Right cardiac atrium (tissue), 5 donors: Measurements from ENCODE around the gene IL27RA. TPM values are rescaled to one million over a fixed set of nuclear protein-coding genes. Genes with fewer than 3 reads are reported as not detected.
A peak's percentile ranks its signal among the peaks of the same experiment; 100 is the strongest.

Experiments used
- ATAC-seq, 2 donors: fragments of 200-7000 bp; cut with Tn5 transposase; one replicate each; pipeline versions ENCODE4 v1.8.0 to v1.9.1; 2020; ENCODE audit warnings: moderate library complexity in 2 of 2, mild to moderate bottlenecking in 1 of 2
- DNase-seq, 3 donors: peaks; one replicate each; pipeline ENCODE4 v3.0.0-alpha.2; 2020
- H3K27ac ChIP-seq: one replicate; pipeline ENCODE4 v1.5.1; 2013; ENCODE audit warnings: mild to moderate bottlenecking, low read length, control low read depth, moderate library complexity
- H3K27me3 ChIP-seq: one replicate; pipeline ENCODE4 v1.6.1; 2013; ENCODE audit not compliant: control insufficient read depth, insufficient read depth
- H3K4me1 ChIP-seq: one replicate; pipeline ENCODE4 v1.6.1; 2013; ENCODE audit warnings: low read length; ENCODE audit not compliant: control insufficient read depth, insufficient read depth
- H3K4me3 ChIP-seq: one replicate; pipeline ENCODE4 v1.5.1; 2013; ENCODE audit warnings: low read length, control low read depth
- H3K9me3 ChIP-seq: one replicate; pipeline ENCODE4 v1.6.1; 2013; ENCODE audit warnings: low read length; ENCODE audit not compliant: control insufficient read depth
- WGBS: extraction: QIAGEN DNeasy Blood & Tissue Kit; methylation state at CpG from one replicate; pipeline ENCODE4 v1.1.7; 2013; 5-methylcytosine and 5-hydroxymethylcytosine counted together
- intact Hi-C, 4 donors: fragments of 100-400 bp; cut with DNase I; formaldehyde crosslinking; loops; one replicate each; pipeline versions ENCODE4 v1.11.0 to v1.14.0; 2022 to 2023
- polyA plus RNA-seq: library from polyadenylated mRNA; stranded (reverse); fragments of 200-250 nt; gene quantifications from one replicate; pipeline ENCODE4 v1.2.3, GENCODE V29; 2013
- total RNA-seq, 4 donors: library from RNA; stranded (reverse); fragmentation: NEBNext Ultra II Directional; extraction: Animal tissue kit (Norgen Biotek cat#: 25700); gene quantifications; one replicate each; pipeline ENCODE4 v1.2.1, GENCODE V29; 2021
- donor health status: healthy with polysubstance abuse.
- donor health status: DM: no; HTN: yes; CAD: no.
- donor health status: DM: no; HTN: no; CAD: no.
- donor health status: DM: no; HTN: yes; CAD: no; lungs with severe emphysema.
- donor health status: DM: yes; HTN: yes; CAD: no.

Gene IL27RA
- total and polyA plus RNA-seq, 5 donors: 3.3 to 4.7 (median 3.5) TPM

DNA sequence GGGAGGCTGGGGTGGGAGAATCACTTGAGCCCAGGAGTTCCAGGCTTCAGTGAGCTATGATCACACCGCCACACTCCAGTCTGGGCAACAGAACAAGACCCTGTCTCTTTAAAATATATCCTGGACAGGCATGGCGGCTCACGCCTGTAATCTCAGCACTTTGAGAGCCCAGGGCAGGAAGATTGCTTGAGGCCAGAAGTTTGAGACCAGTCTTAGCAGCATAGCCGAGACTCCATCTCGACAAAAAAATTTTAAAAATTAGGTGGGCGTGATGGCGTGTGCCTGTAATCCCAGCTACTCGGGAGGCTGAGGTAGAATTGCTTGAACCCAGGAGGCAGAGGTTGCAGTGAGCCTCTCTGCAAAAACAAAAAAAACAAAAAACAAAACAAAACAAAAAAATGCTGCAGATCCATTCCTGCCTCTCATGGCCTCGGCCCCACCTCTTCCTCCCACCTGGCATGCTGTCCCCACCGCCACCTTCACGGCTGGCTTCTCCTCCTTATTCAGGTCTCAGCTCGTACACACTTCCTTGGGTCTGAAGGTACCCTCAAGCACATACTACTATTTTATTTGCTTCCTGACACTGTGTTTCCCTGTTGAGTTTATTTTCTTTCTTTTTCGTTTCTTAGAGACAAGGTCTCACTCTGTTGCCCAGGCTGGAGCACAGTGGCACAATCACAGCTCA lies 30.7 kb upstream of the IL27RA start:
- Histone ChIP-seq H3K27me3 (no peaks in the 10 kb centered on the region), H3K4me1 (peaks cover 7% of the 10 kb centered on the region), H3K27ac (no peak overlapping the region), H3K9me3 (no peaks in the 10 kb centered on the region), H3K4me3 (no peak overlapping the region)
- ATAC-seq (no peak), DNase-seq (peak in 1 of 3 donors; percentile 21)
- WGBS: 80% methylated on average over 13 of the region's 13 CpGs
- intact Hi-C loops: no loop called here

DNA sequence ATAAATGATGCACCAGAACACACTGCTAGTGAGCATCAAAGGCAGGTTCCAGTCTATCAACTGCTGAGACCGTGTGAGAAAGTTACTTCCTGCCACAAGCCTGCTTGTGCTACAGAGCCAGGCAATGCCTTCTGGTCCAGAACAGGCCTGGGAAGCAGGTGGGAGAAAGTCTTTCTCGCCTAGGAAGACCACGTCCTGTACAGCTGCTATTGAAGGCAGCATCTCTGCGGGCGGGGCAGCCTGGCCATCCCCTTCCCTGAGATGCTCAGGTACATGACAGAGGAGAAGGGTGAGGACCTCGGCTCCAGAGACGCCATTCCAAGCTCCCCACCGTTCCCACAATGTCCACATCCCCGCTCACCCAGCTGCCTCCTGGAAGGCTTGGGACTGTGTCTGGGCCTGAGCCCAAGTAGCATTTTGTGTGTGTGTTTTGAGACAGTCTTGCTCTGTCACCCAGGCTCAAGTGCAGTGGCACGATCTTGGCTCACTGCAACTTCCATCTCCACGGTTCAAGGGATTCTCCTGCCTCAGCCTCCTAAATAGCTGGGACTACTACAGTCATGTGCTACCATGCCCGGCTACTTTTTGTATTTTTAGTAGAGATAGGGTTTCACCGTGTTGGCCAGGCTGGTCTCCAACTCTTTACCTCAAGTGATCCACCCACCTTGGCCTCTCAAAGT lies 28.9 kb upstream of the IL27RA start:
- DNase-seq (peak in 1 of 3 donors; percentile 56), ATAC-seq (no peak)
- 57% methylated on average over 13 of the region's 13 CpGs for WGBS
- H3K4me1 ChIP-seq: peaks cover 7% of the 10 kb centered on the region
- no peaks in the 10 kb centered on the region for H3K27me3 ChIP-seq
- H3K4me3 ChIP-seq: no peak overlapping the region
- intact Hi-C loops: no loop called here
- H3K27ac ChIP-seq: peak overlapping the region; percentile 78
- H3K9me3 ChIP-seq: no peaks in the 10 kb centered on the region

DNA sequence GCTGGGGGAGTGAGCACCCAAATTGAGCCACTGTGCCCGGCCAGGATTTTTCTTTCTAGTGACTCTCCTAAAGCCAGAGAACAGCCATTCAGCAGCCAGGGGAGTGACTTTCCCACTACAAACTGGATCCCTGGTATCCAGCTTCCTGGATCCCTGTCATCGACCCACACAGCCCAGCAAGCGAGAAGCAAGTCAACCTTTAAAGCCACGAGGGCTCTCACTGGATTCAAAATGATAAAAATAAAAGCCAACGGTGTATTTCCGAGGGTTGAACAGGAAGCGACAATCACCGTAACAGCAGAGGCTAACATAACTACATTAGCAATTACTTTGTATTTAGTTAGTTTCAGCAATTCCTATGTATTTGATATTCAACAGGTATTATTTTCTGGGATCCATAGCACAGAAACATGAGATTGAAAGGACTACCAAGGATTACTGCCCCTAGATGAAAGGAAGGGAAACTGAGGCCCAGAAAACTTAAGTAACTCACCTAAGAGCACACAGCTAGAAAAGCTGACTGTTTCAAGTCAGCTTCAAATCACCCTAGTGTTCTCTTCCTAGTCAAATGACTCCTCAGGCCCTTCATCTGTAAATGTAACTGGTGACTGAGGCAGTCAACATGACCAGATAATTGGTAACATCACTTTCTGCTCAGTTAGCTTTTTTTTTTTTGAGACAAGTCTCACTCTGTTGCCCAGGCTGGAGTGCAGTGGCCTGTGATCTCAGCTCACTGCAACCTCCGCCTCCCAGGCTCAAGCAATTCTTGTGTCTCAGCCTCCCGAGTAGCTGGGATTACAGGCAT lies 28.1 kb upstream of the IL27RA start:
- Histone ChIP-seq H3K4me3 (no peak overlapping the region), H3K27me3 (no peaks in the 10 kb centered on the region), H3K4me1 (peaks cover 7% of the 10 kb centered on the region), H3K9me3 (no peaks in the 10 kb centered on the region), H3K27ac (peak overlapping the region; percentile 78)
- 34% methylated on average over 10 of the region's 10 CpGs for WGBS
- ATAC-seq (no peak), DNase-seq (peak in 1 of 3 donors; percentile 27)
- intact Hi-C loops: no loop called here

GRCh38 chr19:14004619-14005348 lies 26.8 kb upstream of the IL27RA start:
- Histone ChIP-seq H3K9me3 (no peaks in the 10 kb centered on the region), H3K4me1 (peaks cover 7% of the 10 kb centered on the region), H3K27ac (peak overlapping the region; percentile 95), H3K27me3 (no peaks in the 10 kb centered on the region), H3K4me3 (peak overlapping the region; percentile 94)
- DNase-seq (peak; percentile 71 to 82 (median 78)), ATAC-seq (no peak)
- 18% methylated on average over 14 of the region's 14 CpGs for WGBS
- intact Hi-C loops: no loop called here

- Histone ChIP-seq H3K27ac (peak overlapping the region; percentile 95), H3K9me3 (no peaks in the 10 kb centered on the region), H3K4me1 (peaks cover 7% of the 10 kb centered on the region), H3K4me3 (peak overlapping the region; percentile 94), H3K27me3 (no peaks in the 10 kb centered on the region)
- ATAC-seq: peak; percentile 71 to 77
- DNase-seq: peak; percentile 93 to 97 (median 96)
- 3% methylated on average over 50 of the region's 50 CpGs for WGBS
- intact Hi-C loops: no loop called here
These were observed 26.0 kb upstream of the IL27RA start for GRCh38 chr19:14005349-14006084.

DNA sequence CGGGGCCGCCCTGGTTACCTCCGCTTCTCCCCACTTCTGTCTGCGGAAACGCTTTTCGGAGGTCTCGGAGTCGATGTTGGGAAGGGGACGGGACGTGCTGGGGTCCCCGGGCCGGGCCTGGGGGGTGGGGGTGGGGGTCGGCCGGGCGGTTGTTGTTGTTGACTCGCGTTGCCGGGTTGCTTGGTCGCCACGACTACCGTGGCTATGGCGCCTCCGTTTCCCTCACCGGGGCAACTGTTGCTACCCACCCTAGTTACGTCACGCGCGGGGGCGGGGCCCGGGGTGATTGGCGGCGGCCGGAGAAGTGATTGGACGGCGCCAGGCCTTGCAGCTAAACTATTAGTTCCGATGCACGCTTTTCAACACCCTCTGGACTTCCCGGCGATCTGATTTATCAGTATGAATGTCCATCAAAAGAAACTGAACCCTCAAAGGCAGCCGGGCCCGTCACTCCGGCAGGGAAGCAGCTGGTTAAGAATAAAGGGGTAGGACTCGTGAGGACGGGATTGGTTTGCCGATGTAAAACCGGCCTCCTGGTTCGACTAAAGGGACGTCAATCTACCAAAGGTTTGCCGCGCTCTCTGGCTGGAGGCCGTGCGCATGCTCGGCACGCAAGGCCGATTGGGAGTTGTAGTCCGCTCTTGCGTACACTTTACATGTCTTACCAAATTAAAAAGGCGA lies 25.3 kb upstream of the IL27RA start, which contains the start of gene RFX1:
Gene RFX1, minus strand, starts transcription at position 236 of the 681 bp plus-strand sequence. CDS start 12,477 bp downstream, outside the sequence.
- WGBS: under 1% methylated on average over 58 of the region's 58 CpGs

DNA sequence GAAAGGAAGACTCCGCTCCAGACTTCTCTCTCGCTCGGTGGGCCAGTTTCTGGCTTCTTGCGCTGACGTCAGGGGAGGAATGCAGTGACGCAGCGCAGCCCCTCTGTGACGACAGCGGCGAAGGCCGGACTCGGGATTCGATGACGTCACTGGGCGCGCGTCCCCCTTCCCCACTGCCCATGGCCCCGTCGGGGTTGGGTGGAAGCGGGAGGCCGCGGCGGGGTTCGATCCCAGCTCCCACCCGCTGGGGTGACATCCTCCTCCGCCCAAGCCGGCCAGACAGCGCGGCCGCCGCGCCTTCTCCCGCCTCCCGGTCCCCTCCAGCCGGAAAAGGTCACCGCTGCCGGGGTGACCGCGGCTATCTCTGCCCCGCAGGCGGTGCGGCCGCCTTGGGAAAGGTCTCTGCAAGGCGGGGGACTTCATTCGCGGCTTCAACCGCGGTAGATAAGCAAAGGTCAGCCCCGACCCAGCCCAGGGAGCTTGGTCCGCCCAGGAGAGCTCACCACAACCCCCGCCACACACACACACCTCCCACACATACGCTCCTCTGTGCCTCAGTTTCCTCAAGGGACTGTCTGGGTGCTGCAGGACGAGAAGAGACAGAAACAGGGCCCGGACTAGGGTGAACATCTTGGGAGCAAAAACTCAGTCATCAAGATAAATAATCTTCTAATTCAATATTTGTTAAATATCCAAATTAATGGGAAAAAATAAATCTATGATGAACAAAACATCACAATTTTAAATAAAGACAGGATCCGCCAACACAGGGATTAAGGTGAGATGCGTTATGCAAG lies 24.6 kb upstream of the IL27RA start:
- H3K9me3 ChIP-seq: no peaks in the 10 kb centered on the region
- intact Hi-C loops: no loop called here
- ATAC-seq (peak; percentile 65), DNase-seq (peak; percentile 90 to 96 (median 95))
- H3K4me3 ChIP-seq: peak overlapping the region; percentile 71
- WGBS: 6% methylated on average over 56 of the region's 56 CpGs
- peak overlapping the region; percentile 99 for H3K27ac ChIP-seq
- H3K27me3 ChIP-seq: no peaks in the 10 kb centered on the region
- H3K4me1 ChIP-seq: peaks cover 7% of the 10 kb centered on the region

More for the DNA sequence above, 25.3 kb upstream of the IL27RA start, which contains the start of gene RFX1:
- H3K4me3 ChIP-seq: peak within 1 kb of the TSS; percentile 94
- no peaks in the 10 kb centered on the region for H3K9me3 ChIP-seq
- peak; percentile 92 to 93 for ATAC-seq
- intact Hi-C loops: no loop called here
- peak; percentile 100 for DNase-seq
- H3K27ac ChIP-seq: peak within 1 kb of the TSS; percentile 99
- peaks cover 7% of the 10 kb centered on the region for H3K4me1 ChIP-seq
- no peaks in the 10 kb centered on the region for H3K27me3 ChIP-seq

- Histone ChIP-seq H3K9me3 (no peaks in the 10 kb centered on the region), H3K27me3 (no peaks in the 10 kb centered on the region), H3K27ac (no peak overlapping the region), H3K4me1 (no peaks in the 10 kb centered on the region), H3K4me3 (no peak overlapping the region)
- ATAC-seq (no peak), DNase-seq (no peak)
- intact Hi-C loops: no loop called here
- 86% methylated on average over 2 of the region's 2 CpGs for WGBS
These were observed 19.1 kb upstream of the IL27RA start for GRCh38 chr19:14012378-14012915.

DNA sequence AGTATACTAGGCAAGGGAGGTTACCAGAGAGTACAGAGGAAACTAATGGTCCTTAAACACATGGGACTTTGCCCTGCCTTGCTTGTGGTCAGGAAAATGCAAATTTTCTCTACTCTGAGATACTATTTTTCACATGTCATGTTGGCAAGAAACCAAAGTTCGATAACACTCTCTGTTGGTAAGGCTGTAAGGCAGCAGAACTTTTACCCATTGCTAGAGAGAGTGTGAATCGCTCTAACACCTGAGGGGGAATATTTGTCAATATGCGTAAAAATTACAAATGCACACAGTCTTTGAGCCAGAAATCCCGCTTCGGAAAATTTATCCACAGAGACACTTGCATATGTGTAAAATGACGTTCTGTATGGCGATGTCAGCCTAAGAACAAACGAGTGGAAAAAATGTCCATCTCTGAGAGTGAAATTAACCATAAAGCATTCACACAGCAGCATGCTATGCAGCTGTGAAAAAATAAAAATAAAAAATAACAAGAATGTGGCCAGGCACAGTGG lies 16.0 kb upstream of the IL27RA start:
- no peak for DNase-seq
- H3K27me3 ChIP-seq: no peaks in the 10 kb centered on the region
- 72% methylated on average over 8 of the region's 8 CpGs for WGBS
- H3K4me1 ChIP-seq: no peaks in the 10 kb centered on the region
- ATAC-seq: no peak
- no peaks in the 10 kb centered on the region for H3K9me3 ChIP-seq
- H3K4me3 ChIP-seq: no peak overlapping the region
- intact Hi-C loops: no loop called here
- no peak overlapping the region for H3K27ac ChIP-seq
